ENCODE measurements around the gene RHOD.

RHOD gene

DNA sequence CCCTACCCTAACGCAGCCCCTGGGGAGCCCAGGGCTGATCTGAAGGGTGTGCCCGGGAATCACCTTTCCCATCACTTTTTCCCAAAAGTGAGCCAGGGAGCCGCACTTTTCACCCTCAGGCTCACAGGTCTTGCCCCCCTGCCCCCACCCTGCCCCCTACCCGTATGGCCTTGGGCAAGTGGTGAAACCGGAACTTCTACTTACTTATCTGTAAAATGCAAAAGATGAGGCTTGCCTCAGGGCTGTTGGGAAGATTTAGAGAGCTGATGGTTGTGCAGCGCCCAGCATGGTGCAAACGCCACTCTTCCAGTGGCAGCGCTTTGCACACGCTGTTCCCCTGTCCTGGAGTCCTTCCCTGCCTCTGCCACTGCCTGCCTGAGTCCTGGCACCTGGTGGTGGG is 25.7 kb upstream of the RHOD start:
- TF ChIP-seq GLIS3 (CRISPR knock-in tag; IDR thresholded peaks at IDR 0.05) = no peak
- TF ChIP-seq POU6F1 (CRISPR knock-in tag; IDR thresholded peaks at IDR 0.05; ENCODE audit: borderline replicate concordance, low read depth) = no peak
- no peak for TF ChIP-seq SNAI2 (CRISPR knock-in tag; IDR thresholded peaks at IDR 0.05)
- no peak for TF ChIP-seq CREB5 (CRISPR knock-in tag; IDR thresholded peaks at IDR 0.05; ENCODE audit: low read depth)
- no peak for TF ChIP-seq TOX (CRISPR knock-in tag; IDR thresholded peaks at IDR 0.05; ENCODE audit: borderline replicate concordance)
- TF ChIP-seq RARB (CRISPR knock-in tag; IDR thresholded peaks at IDR 0.05) = no peak
- no peak for TF ChIP-seq ZNF70 (CRISPR knock-in tag; IDR thresholded peaks at IDR 0.05)
- TF ChIP-seq ZNF8 (CRISPR knock-in tag; IDR thresholded peaks at IDR 0.05) = no peak
- no peak for TF ChIP-seq OSR1 (CRISPR knock-in tag; IDR thresholded peaks at IDR 0.05)
- no peak for TF ChIP-seq BACH2 (CRISPR knock-in tag; IDR thresholded peaks at IDR 0.05; ENCODE audit: borderline replicate concordance)
- TF ChIP-seq ZNF565 (CRISPR knock-in tag; conservative IDR thresholded peaks at IDR 0.05; ENCODE audit: low read depth) = no peak
- TF ChIP-seq TCF4 (CRISPR knock-in tag; IDR thresholded peaks at IDR 0.05; ENCODE audit: borderline replicate concordance) = no peak
- TF ChIP-seq, protein P1, sequence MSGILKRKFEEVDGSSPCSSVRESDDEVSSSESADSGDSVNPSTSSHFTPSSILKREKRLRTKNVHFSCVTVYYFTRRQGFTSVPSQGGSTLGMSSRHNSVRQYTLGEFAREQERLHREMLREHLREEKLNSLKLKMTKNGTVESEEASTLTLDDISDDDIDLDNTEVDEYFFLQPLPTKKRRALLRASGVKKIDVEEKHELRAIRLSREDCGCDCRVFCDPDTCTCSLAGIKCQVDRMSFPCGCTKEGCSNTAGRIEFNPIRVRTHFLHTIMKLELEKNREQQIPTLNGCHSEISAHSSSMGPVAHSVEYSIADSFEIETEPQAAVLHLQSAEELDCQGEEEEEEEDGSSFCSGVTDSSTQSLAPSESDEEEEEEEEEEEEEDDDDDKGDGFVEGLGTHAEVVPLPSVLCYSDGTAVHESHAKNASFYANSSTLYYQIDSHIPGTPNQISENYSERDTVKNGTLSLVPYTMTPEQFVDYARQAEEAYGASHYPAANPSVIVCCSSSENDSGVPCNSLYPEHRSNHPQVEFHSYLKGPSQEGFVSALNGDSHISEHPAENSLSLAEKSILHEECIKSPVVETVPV (CRISPR knock-in tag; IDR thresholded peaks at IDR 0.05) = no peak
- TF ChIP-seq ZFP3 (CRISPR knock-in tag; IDR thresholded peaks at IDR 0.05) = no peak
- no peak for TF ChIP-seq ISL1 (CRISPR knock-in tag; IDR thresholded peaks at IDR 0.05)
- no peak for TF ChIP-seq PPARA (CRISPR knock-in tag; IDR thresholded peaks at IDR 0.05; ENCODE audit: borderline replicate concordance)
- TF ChIP-seq ARNTL (CRISPR knock-in tag; IDR thresholded peaks at IDR 0.05; ENCODE audit: borderline replicate concordance, low read depth) = no peak
- no peak for ATAC-seq

- peak; percentile 38 for ATAC-seq
- TF ChIP-seq, protein P1 (CRISPR knock-in tag; IDR thresholded peaks at IDR 0.05) = no peak
- no peak for TF ChIP-seq OSR1 (CRISPR knock-in tag; IDR thresholded peaks at IDR 0.05)
Measured at GRCh38 chr11:67031791-67032561, 24.7 kb upstream of the RHOD start.

- ATAC-seq = peak; percentile 94
- TF ChIP-seq ZFP3 (CRISPR knock-in tag; IDR thresholded peaks at IDR 0.05) = no peak
- TF ChIP-seq PATZ1 (CRISPR knock-in tag; IDR thresholded peaks at IDR 0.05; ENCODE audit: borderline replicate concordance) = no peak
- TF ChIP-seq ZNF8 (CRISPR knock-in tag; IDR thresholded peaks at IDR 0.05) = no peak
- TF ChIP-seq TOX (CRISPR knock-in tag; IDR thresholded peaks at IDR 0.05; ENCODE audit: borderline replicate concordance) = no peak
- no peak for TF ChIP-seq BACH2 (CRISPR knock-in tag; IDR thresholded peaks at IDR 0.05; ENCODE audit: borderline replicate concordance)
- TF ChIP-seq, protein P1 (CRISPR knock-in tag; IDR thresholded peaks at IDR 0.05) = no peak
- TF ChIP-seq ZNF70 (CRISPR knock-in tag; IDR thresholded peaks at IDR 0.05) = no peak
- TF ChIP-seq ESRRG (CRISPR knock-in tag; IDR thresholded peaks at IDR 0.05) = no peak
Measured at GRCh38 chr11:67032830-67033551, 23.7 kb upstream of the RHOD start.

Measured in SK-N-SH treated with all-trans-retinoic acid at 6 μM for 48 hours (cell line).